ENCODE data around the gene CCDC92B.

Gene CCDC92B

DNA sequence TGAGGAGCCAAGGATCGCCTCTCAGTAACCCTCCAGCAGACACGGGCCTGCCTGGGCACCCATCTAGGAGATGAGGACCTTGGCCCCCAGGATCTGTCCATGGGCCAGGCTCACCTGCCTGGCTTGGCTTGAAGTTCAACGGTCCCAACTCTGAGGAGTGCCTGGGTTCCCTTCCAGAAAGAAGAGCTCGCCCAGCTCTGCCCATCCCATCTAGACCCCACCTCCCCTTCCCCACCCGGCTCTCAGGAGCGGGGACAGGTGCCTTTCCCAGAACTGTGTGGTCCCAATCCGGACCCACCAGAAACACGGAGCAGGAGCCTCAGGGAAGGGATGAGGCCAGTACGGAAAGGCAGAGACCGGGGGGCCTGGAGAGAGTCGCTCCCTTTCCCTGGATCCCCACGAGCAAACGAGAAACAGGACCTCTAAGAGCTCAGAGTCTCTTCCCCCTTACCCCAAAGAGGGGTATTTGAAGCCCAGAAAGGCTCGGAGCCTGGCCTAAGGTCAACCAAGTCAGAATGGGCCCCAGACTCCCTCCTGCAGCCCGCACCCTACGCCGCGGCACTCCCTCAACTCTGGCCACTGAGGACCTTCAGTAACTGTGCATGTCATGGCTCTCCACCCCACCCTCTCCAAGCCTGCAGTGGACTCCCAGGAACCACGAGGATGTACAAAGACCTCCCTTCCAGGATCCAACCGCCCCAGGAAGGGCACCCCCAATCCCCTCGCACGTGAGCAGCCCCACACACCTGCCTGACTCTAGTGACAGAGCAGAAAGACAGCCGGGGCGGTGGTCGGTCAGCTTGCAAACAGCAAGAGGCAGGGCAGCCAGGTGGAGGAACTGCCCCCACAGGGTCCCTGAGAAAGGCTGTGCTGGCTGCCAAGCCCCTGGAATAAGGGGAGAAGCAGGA is 43.3 kb downstream of the CCDC92B start:
- H3K27me3 ChIP-seq (ENCODE audit: control insufficient read depth in 3 of 3, insufficient read depth in 3 of 3, low read depth in 1 of 3, low read length in 3 of 3): no peaks in the 10 kb centered on the region
- no peak for DNase-seq (ENCODE audit: low spot score)
- peaks cover 10 to 21% of the 10 kb centered on the region in 2 donors for H3K4me1 ChIP-seq (ENCODE audit: control insufficient read depth in 2 of 2, insufficient read depth in 1 of 2, low read depth in 1 of 2, low read length in 2 of 2)
- H2AFZ ChIP-seq (ENCODE audit: low read length): no peak overlapping the region
- H3K9ac ChIP-seq (ENCODE audit: low read depth, low read length, poor library complexity): no peak overlapping the region
- H3K4ac ChIP-seq (ENCODE audit: low read length): no peak overlapping the region
- H2BK15ac ChIP-seq (ENCODE audit: low read length): no peak overlapping the region
- no peak overlapping the region for H3K23ac ChIP-seq (ENCODE audit: low read depth, low read length, poor library complexity)
- H3K14ac ChIP-seq (ENCODE audit: low read length): no peak overlapping the region
- H4K91ac ChIP-seq (ENCODE audit: low read depth, low read length, poor library complexity): no peak overlapping the region
- no peak overlapping the region for H2BK120ac ChIP-seq (ENCODE audit: low read depth, low read length)
- no peak overlapping the region for H3K4me2 ChIP-seq (ENCODE audit: insufficient read depth, low read length, poor library complexity, severe bottlenecking)
- H3K9me3 ChIP-seq (replicated peaks in 1 of 2; ENCODE audit: control insufficient read depth in 2 of 2, insufficient read depth in 1 of 2, low read depth in 1 of 2, low read length in 2 of 2): peaks cover 0 to 2% of the 10 kb centered on the region in 2 donors
- no peak overlapping the region for H3K4me3 ChIP-seq (ENCODE audit: low read length in 2 of 2)
- WGBS, 2 donors (ENCODE audit: extremely low coverage in 2 of 2, insufficient read length in 2 of 2, insufficient replicate concordance in 1 of 2): no CpG with 5 or more reads among the region's 25 CpGs
- no peak overlapping the region for H3K27ac ChIP-seq (replicated peaks; ENCODE audit: low read length)
- peak overlapping the region; percentile 10 for H2AK5ac ChIP-seq (ENCODE audit: low read depth, low read length)
- H3K18ac ChIP-seq (ENCODE audit: low read length): no peak overlapping the region
- no peak overlapping the region for H2BK5ac ChIP-seq (ENCODE audit: low read length)
- peaks cover 10 to 28% of the 10 kb centered on the region in 2 donors for H3K36me3 ChIP-seq (replicated peaks in 1 of 2; ENCODE audit: control insufficient read depth in 2 of 2, insufficient read depth in 2 of 2, low read length in 2 of 2)
- H3K79me1 ChIP-seq (ENCODE audit: low read depth, low read length): peaks cover 33% of the 10 kb centered on the region
- H2BK12ac ChIP-seq (ENCODE audit: low read length): no peak overlapping the region
- H4K8ac ChIP-seq (ENCODE audit: low read depth, low read length): no peak overlapping the region

DNA sequence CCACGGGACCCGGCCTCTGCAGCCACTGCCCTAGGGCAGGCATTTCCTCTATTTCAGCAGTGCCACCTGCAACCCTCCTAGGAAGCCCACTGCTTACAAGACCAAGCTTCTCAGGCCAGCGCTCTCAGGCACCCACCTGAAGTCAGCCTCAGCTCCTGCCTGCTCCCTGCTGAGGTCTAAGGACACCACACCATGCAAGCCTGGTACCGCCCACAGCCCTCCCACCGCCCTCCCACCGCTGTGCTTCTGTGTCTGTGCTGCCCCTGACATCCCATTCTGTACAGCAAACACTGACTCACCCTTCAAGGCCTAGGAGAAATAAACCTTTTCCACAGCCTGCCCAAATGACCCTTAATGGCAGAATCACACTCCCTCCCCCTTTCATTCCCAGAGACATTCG is 44.2 kb downstream of the CCDC92B start:
- peaks cover 13 to 36% of the 10 kb centered on the region in 2 donors for H3K36me3 ChIP-seq (replicated peaks in 1 of 2; ENCODE audit: control insufficient read depth in 2 of 2, insufficient read depth in 2 of 2, low read length in 2 of 2)
- no peaks in the 10 kb centered on the region for H3K27me3 ChIP-seq (ENCODE audit: control insufficient read depth in 3 of 3, insufficient read depth in 3 of 3, low read depth in 1 of 3, low read length in 3 of 3)
- peaks cover 29% of the 10 kb centered on the region for H3K79me1 ChIP-seq (ENCODE audit: low read depth, low read length)
- no peak overlapping the region for H3K4me3 ChIP-seq (ENCODE audit: low read length in 2 of 2)
- H2BK15ac ChIP-seq (ENCODE audit: low read length): no peak overlapping the region
- no peak overlapping the region for H2BK12ac ChIP-seq (ENCODE audit: low read length)
- no peak overlapping the region for H2AK5ac ChIP-seq (ENCODE audit: low read depth, low read length)
- H3K23ac ChIP-seq (ENCODE audit: low read depth, low read length, poor library complexity): no peak overlapping the region
- H4K91ac ChIP-seq (ENCODE audit: low read depth, low read length, poor library complexity): no peak overlapping the region
- WGBS, 2 donors (ENCODE audit: extremely low coverage in 2 of 2, insufficient read length in 2 of 2, insufficient replicate concordance in 1 of 2): no CpG with 5 or more reads among the region's 7 CpGs
- no peak overlapping the region for H3K4ac ChIP-seq (ENCODE audit: low read length)
- no peak for DNase-seq (ENCODE audit: low spot score)
- H3K18ac ChIP-seq (ENCODE audit: low read length): peak overlapping the region; percentile 60
- peaks cover 0 to 2% of the 10 kb centered on the region in 2 donors for H3K9me3 ChIP-seq (replicated peaks in 1 of 2; ENCODE audit: control insufficient read depth in 2 of 2, insufficient read depth in 1 of 2, low read depth in 1 of 2, low read length in 2 of 2)
- H3K14ac ChIP-seq (ENCODE audit: low read length): peak overlapping the region; percentile 98
- no peak overlapping the region for H3K27ac ChIP-seq (replicated peaks; ENCODE audit: low read length)
- H3K4me2 ChIP-seq (ENCODE audit: insufficient read depth, low read length, poor library complexity, severe bottlenecking): no peak overlapping the region
- no peak overlapping the region for H2BK120ac ChIP-seq (ENCODE audit: low read depth, low read length)
- H4K8ac ChIP-seq (ENCODE audit: low read depth, low read length): no peak overlapping the region
- peaks cover 2 to 14% of the 10 kb centered on the region in 2 donors for H3K4me1 ChIP-seq (ENCODE audit: control insufficient read depth in 2 of 2, insufficient read depth in 1 of 2, low read depth in 1 of 2, low read length in 2 of 2)
- H3K9ac ChIP-seq (ENCODE audit: low read depth, low read length, poor library complexity): peak overlapping the region; percentile 56
- H2AFZ ChIP-seq (ENCODE audit: low read length): no peak overlapping the region
- H2BK5ac ChIP-seq (ENCODE audit: low read length): no peak overlapping the region

DNA sequence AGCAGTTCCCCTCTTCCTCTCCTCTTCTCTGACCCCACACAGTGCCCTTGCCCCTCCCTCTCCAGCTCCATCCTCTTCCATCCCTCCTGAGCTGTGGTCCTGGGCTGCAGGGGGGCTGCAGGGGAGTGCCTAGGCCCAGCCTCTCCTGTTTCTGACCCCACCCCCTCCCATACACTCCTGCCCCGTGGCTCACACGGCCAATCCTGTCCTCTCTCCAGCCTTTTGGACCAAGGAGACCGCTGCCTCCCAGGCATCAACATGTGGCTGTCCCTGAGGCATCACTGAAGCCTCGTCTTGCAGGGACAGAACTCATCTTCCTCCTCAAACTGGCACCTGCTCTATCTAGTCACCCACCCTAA is 44.6 kb downstream of the CCDC92B start:
- peaks cover 13 to 40% of the 10 kb centered on the region in 2 donors for H3K36me3 ChIP-seq (replicated peaks in 1 of 2; ENCODE audit: control insufficient read depth in 2 of 2, insufficient read depth in 2 of 2, low read length in 2 of 2)
- H3K14ac ChIP-seq (ENCODE audit: low read length): peak overlapping the region; percentile 89
- H3K4ac ChIP-seq (ENCODE audit: low read length): no peak overlapping the region
- peak overlapping the region; percentile 60 for H3K9ac ChIP-seq (ENCODE audit: low read depth, low read length, poor library complexity)
- H2BK15ac ChIP-seq (ENCODE audit: low read length): no peak overlapping the region
- no peaks in the 10 kb centered on the region for H3K27me3 ChIP-seq (ENCODE audit: control insufficient read depth in 3 of 3, insufficient read depth in 3 of 3, low read depth in 1 of 3, low read length in 3 of 3)
- no peak overlapping the region for H2BK12ac ChIP-seq (ENCODE audit: low read length)
- no peak overlapping the region for H2BK5ac ChIP-seq (ENCODE audit: low read length)
- DNase-seq (ENCODE audit: low spot score): no peak
- peaks cover 0 to 13% of the 10 kb centered on the region in 2 donors for H3K4me1 ChIP-seq (ENCODE audit: control insufficient read depth in 2 of 2, insufficient read depth in 1 of 2, low read depth in 1 of 2, low read length in 2 of 2)
- H2AK5ac ChIP-seq (ENCODE audit: low read depth, low read length): peak overlapping the region; percentile 95
- H3K4me2 ChIP-seq (ENCODE audit: insufficient read depth, low read length, poor library complexity, severe bottlenecking): no peak overlapping the region
- peaks cover 25% of the 10 kb centered on the region for H3K79me1 ChIP-seq (ENCODE audit: low read depth, low read length)
- peaks cover 0 to 2% of the 10 kb centered on the region in 2 donors for H3K9me3 ChIP-seq (replicated peaks in 1 of 2; ENCODE audit: control insufficient read depth in 2 of 2, insufficient read depth in 1 of 2, low read depth in 1 of 2, low read length in 2 of 2)
- H3K23ac ChIP-seq (ENCODE audit: low read depth, low read length, poor library complexity): peak overlapping the region; percentile 73
- no peak overlapping the region for H2BK120ac ChIP-seq (ENCODE audit: low read depth, low read length)
- no peak overlapping the region for H3K4me3 ChIP-seq (ENCODE audit: low read length in 2 of 2)
- WGBS, 2 donors (ENCODE audit: extremely low coverage in 2 of 2, insufficient read length in 2 of 2, insufficient replicate concordance in 1 of 2): no CpG with 5 or more reads among the region's 4 CpGs
- H3K18ac ChIP-seq (ENCODE audit: low read length): peak overlapping the region; percentile 71
- no peak overlapping the region for H4K8ac ChIP-seq (ENCODE audit: low read depth, low read length)
- H4K91ac ChIP-seq (ENCODE audit: low read depth, low read length, poor library complexity): no peak overlapping the region
- no peak overlapping the region for H2AFZ ChIP-seq (ENCODE audit: low read length)
- no peak overlapping the region for H3K27ac ChIP-seq (replicated peaks; ENCODE audit: low read length)

DNA sequence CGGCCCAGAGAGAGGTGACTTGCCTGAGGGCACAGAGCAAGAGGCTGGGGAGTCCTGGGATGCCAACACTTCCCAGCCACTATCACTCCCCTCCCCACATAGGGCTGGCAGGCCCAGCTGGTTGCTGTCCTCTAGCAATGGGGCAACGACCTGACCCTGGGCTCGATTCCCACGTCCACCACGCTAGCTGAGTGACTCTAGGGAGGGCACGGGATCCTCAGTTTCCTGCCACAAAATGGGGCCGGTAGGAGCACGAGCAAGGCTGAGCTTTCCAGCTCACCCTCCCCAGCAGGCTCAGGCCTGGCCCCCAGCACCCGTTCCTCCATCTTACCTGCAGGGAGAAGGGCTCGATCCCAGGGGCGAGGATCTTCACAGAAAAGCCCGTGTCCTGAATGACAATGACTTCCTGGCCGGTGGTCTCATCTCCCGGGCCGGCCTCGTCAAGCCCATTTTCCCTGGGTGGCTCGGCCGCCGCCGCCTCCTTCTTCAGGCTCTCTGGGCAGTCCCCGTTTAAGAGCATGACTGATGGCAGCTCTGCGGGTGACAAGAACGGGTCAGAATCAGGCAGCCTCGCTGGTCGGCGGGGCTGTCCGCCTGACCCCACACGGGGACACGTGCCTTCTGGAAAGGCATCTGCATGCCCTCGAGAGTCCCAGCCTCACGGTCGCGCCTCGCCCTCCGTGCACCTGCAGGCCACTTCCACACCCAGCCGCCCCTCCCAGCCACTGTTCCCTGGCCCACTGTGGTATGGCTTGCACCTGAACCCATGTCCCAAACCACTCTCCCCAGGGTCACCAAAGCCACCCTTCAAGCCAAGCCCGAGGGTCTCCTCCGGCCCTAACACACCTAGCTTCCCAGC is 45.2 kb downstream of the CCDC92B start:
- H4K91ac ChIP-seq (ENCODE audit: low read depth, low read length, poor library complexity): no peak overlapping the region
- H3K27ac ChIP-seq (replicated peaks; ENCODE audit: low read length): no peak overlapping the region
- H3K4me2 ChIP-seq (ENCODE audit: insufficient read depth, low read length, poor library complexity, severe bottlenecking): no peak overlapping the region
- no peak overlapping the region for H4K8ac ChIP-seq (ENCODE audit: low read depth, low read length)
- H2BK5ac ChIP-seq (ENCODE audit: low read length): peak overlapping the region; percentile 11
- no peak overlapping the region for H2AFZ ChIP-seq (ENCODE audit: low read length)
- H3K9me3 ChIP-seq (replicated peaks in 1 of 2; ENCODE audit: control insufficient read depth in 2 of 2, insufficient read depth in 1 of 2, low read depth in 1 of 2, low read length in 2 of 2): peaks cover 0 to 2% of the 10 kb centered on the region in 2 donors
- peak overlapping the region; percentile 89 for H3K14ac ChIP-seq (ENCODE audit: low read length)
- H3K4ac ChIP-seq (ENCODE audit: low read length): no peak overlapping the region
- no peak overlapping the region for H2BK12ac ChIP-seq (ENCODE audit: low read length)
- WGBS, 2 donors (ENCODE audit: extremely low coverage in 2 of 2, insufficient read length in 2 of 2, insufficient replicate concordance in 1 of 2): no CpG with 5 or more reads among the region's 38 CpGs
- no peak overlapping the region for H3K18ac ChIP-seq (ENCODE audit: low read length)
- no peak overlapping the region for H2BK15ac ChIP-seq (ENCODE audit: low read length)
- no peak overlapping the region for H2BK120ac ChIP-seq (ENCODE audit: low read depth, low read length)
- peak overlapping the region; percentile 95 for H2AK5ac ChIP-seq (ENCODE audit: low read depth, low read length)
- no peak overlapping the region for H3K4me3 ChIP-seq (ENCODE audit: low read length in 2 of 2)
- H3K9ac ChIP-seq (ENCODE audit: low read depth, low read length, poor library complexity): peak overlapping the region; percentile 44
- no peaks in the 10 kb centered on the region for H3K27me3 ChIP-seq (ENCODE audit: control insufficient read depth in 3 of 3, insufficient read depth in 3 of 3, low read depth in 1 of 3, low read length in 3 of 3)
- peaks cover 24% of the 10 kb centered on the region for H3K79me1 ChIP-seq (ENCODE audit: low read depth, low read length)
- peaks cover 13 to 43% of the 10 kb centered on the region in 2 donors for H3K36me3 ChIP-seq (replicated peaks in 1 of 2; ENCODE audit: control insufficient read depth in 2 of 2, insufficient read depth in 2 of 2, low read length in 2 of 2)
- peak overlapping the region; percentile 80 for H3K23ac ChIP-seq (ENCODE audit: low read depth, low read length, poor library complexity)
- DNase-seq (ENCODE audit: low spot score): no peak
- H3K4me1 ChIP-seq (ENCODE audit: control insufficient read depth in 2 of 2, insufficient read depth in 1 of 2, low read depth in 1 of 2, low read length in 2 of 2): peaks cover 0 to 13% of the 10 kb centered on the region in 2 donors

All from neuronal stem cell (in vitro differentiated cells).